ENCODE measurements around the gene COG5. TPM values are rescaled to one million over a fixed set of nuclear protein-coding genes. Genes with fewer than 3 reads are reported as not detected.

COG5 gene
- total RNA-seq, 1 donor from 2014 or later = 26.8 TPM

- Mint-ChIP-seq H3K27ac (ENCODE audit: unreplicated experiment) (no peak overlapping the region), H3K36me3 (ENCODE audit: low read depth) (peaks cover 2% of the 10 kb centered on the region), H3K27me3 (ENCODE audit: low read depth) (no peaks in the 10 kb centered on the region), H3K4me3 (no peak overlapping the region), H3K9me3 (peaks cover 3% of the 10 kb centered on the region), H3K4me1 (no peaks in the 10 kb centered on the region)
- no peak for TF ChIP-seq CTCF (conservative IDR thresholded peaks at IDR 0.05)
- DNase-seq (ENCODE audit: low read depth, low spot score) = no peak
Observed at GRCh38 chr7:107302250-107302847, 261.4 kb downstream of the COG5 start.

GRCh38 chr7:107294182-107294581, 269.5 kb downstream of the COG5 start:
- Mint-ChIP-seq H3K9me3 (no peaks in the 10 kb centered on the region), H3K4me1 (no peaks in the 10 kb centered on the region), H3K4me3 (no peak overlapping the region), H3K27ac (ENCODE audit: unreplicated experiment) (no peak overlapping the region), H3K36me3 (ENCODE audit: low read depth) (peaks cover 28% of the 10 kb centered on the region), H3K27me3 (ENCODE audit: low read depth) (no peaks in the 10 kb centered on the region)
- TF ChIP-seq CTCF (conservative IDR thresholded peaks at IDR 0.05) = no peak
- DNase-seq (ENCODE audit: low read depth, low spot score) = no peak

GRCh38 chr7:107292591-107292990, 271.1 kb downstream of the COG5 start:
- Mint-ChIP-seq H3K27me3 (ENCODE audit: low read depth) (no peaks in the 10 kb centered on the region), H3K4me3 (no peak overlapping the region), H3K4me1 (no peaks in the 10 kb centered on the region), H3K27ac (ENCODE audit: unreplicated experiment) (no peak overlapping the region), H3K9me3 (no peaks in the 10 kb centered on the region), H3K36me3 (ENCODE audit: low read depth) (peaks cover 27% of the 10 kb centered on the region)
- DNase-seq (ENCODE audit: low read depth, low spot score) = no peak
- TF ChIP-seq CTCF (conservative IDR thresholded peaks at IDR 0.05) = no peak

GRCh38 chr7:107291434-107291833, 272.3 kb downstream of the COG5 start:
- TF ChIP-seq CTCF (conservative IDR thresholded peaks at IDR 0.05) = no peak
- Mint-ChIP-seq H3K27me3 (ENCODE audit: low read depth) (no peaks in the 10 kb centered on the region), H3K36me3 (ENCODE audit: low read depth) (peaks cover 26% of the 10 kb centered on the region), H3K4me3 (no peak overlapping the region), H3K4me1 (no peaks in the 10 kb centered on the region), H3K27ac (ENCODE audit: unreplicated experiment) (no peak overlapping the region), H3K9me3 (no peaks in the 10 kb centered on the region)
- DNase-seq (ENCODE audit: low read depth, low spot score) = no peak

- no peaks in the 10 kb centered on the region for H3K9me3 Mint-ChIP-seq
- peak overlapping the region; percentile 16 for H3K27ac Mint-ChIP-seq (ENCODE audit: unreplicated experiment)
- TF ChIP-seq CTCF (conservative IDR thresholded peaks at IDR 0.05) = no peak
- no peaks in the 10 kb centered on the region for H3K27me3 Mint-ChIP-seq (ENCODE audit: low read depth)
- no peaks in the 10 kb centered on the region for H3K4me1 Mint-ChIP-seq
- DNase-seq (ENCODE audit: low read depth, low spot score) = no peak
- H3K4me3 Mint-ChIP-seq = no peak overlapping the region
- H3K36me3 Mint-ChIP-seq (ENCODE audit: low read depth) = peaks cover 17% of the 10 kb centered on the region
Observed at GRCh38 chr7:107286751-107287621, 276.7 kb downstream of the COG5 start.

Measured in neural crest cell (in vitro differentiated cells).